Activated CD4-positive, alpha-beta memory T cell treated with anti-CD3 and anti-CD28 coated beads for 36 hours (primary cell): Measurements from ENCODE around the gene IL12RB1. TPM values are rescaled to one million over a fixed set of nuclear protein-coding genes. Genes with fewer than 3 reads are reported as not detected.
"Not testable (repeated sequence)": the region's sequence is repeated elsewhere in the genome, so short reads cannot be mapped to it uniquely, and the experiment has no call there.

Experiments used
- CTCF ChIA-PET: fragments of 350-600 bp; sonication (Branson Sonifier 250); formaldehyde crosslinking; loops from one replicate; lab custom pipeline; 2021; ENCODE audit warnings: antibody characterized with exemption, inconsistent platforms; lab: Charles Lee
- POLR2A ChIA-PET: fragments of 350-600 bp; sonication (Branson Sonifier 250); formaldehyde crosslinking; loops from one replicate; lab custom pipeline; 2021; ENCODE audit warnings: antibody characterized with exemption; lab: Charles Lee
- DNase-seq: peaks from one replicate; pipeline ENCODE4 v3.0.0-alpha.2; 2020
- H3K27ac Mint-ChIP-seq: one replicate; pipeline ENCODE4 v1.8.0; 2021; ENCODE audit warnings: mixed read lengths
- H3K27me3 Mint-ChIP-seq: one replicate; pipeline ENCODE4 v1.8.0; 2021; ENCODE audit warnings: mixed read lengths
- H3K36me3 Mint-ChIP-seq: one replicate; pipeline ENCODE4 v1.8.0; 2021; ENCODE audit warnings: mixed read lengths
- H3K4me1 Mint-ChIP-seq: one replicate; pipeline ENCODE4 v1.8.0; 2021; ENCODE audit warnings: low read depth, mixed read lengths
- H3K4me3 Mint-ChIP-seq: one replicate; pipeline ENCODE4 v1.8.0; 2021; ENCODE audit warnings: mild to moderate bottlenecking, mixed read lengths
- H3K9me3 Mint-ChIP-seq: one replicate; pipeline ENCODE4 v1.8.0; 2021; ENCODE audit warnings: mixed read lengths
- intact Hi-C: fragments of 100-400 bp; cut with micrococcal nuclease; formaldehyde crosslinking; loops from one replicate; pipeline ENCODE4 v1.15.1; 2023
- total RNA-seq, 2 experiments: library from RNA; stranded (reverse); gene quantifications; one replicate each; pipeline ENCODE4 v1.2.3, GENCODE V29; 2021

Gene IL12RB1
- total RNA-seq, 2 experiments from 2014 or later = 22.6 to 23.3 TPM

DNA sequence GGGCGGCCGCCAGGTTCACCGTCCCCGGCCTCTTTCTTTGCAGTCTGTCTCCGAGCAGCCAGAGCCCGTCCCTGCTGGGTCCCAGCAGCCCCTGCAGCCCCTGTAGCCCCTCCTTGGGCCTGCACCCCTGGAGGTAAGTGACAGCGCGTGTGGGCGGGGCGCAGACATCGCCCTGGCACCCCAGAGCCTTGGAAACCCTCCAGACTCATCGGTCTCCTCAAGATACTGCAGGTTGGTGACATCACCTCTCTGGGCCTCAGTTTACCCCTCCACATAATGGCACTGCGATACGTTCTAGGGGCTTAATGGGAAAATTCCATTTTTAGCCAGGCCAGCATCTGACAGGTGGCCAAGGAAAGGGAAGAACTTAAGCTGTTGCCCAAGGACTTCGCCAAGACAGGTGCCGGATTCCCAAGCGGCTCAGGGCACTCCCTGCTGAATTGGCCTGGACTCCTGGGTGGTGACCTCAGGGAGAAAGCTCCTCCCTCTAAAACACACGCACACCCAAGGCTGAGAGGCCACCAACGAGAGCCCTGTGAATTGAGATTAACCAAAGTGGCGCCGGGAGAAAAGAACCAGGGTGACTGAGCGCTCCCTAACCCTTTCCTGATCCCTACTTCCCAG, 24.0 kb upstream of the IL12RB1 start:
- Mint-ChIP-seq H3K9me3 (no peaks in the 10 kb centered on the region), H3K4me3 (peak overlapping the region; percentile 72), H3K4me1 (peaks cover 6% of the 10 kb centered on the region), H3K27ac (no peak overlapping the region), H3K36me3 (no peaks in the 10 kb centered on the region), H3K27me3 (no peaks in the 10 kb centered on the region)
- no peak for DNase-seq
- intact Hi-C loops = no loop called here
- POLR2A ChIA-PET = interaction anchor here (0.7 to 1.3 kb wide), 4 partner anchors 9 to 38 kb away, joined by 3 to 6 read pairs (median 4); no protein-coding TSS in a partner anchor
- CTCF ChIA-PET = interaction anchor here (0.7 to 4.4 kb wide), 12 partner anchors 9 to 141 kb away, joined by 3 to 35 read pairs (median 5); partner anchors contain the start of genes ARRDC2, IL12RB1 and MAST3

DNA sequence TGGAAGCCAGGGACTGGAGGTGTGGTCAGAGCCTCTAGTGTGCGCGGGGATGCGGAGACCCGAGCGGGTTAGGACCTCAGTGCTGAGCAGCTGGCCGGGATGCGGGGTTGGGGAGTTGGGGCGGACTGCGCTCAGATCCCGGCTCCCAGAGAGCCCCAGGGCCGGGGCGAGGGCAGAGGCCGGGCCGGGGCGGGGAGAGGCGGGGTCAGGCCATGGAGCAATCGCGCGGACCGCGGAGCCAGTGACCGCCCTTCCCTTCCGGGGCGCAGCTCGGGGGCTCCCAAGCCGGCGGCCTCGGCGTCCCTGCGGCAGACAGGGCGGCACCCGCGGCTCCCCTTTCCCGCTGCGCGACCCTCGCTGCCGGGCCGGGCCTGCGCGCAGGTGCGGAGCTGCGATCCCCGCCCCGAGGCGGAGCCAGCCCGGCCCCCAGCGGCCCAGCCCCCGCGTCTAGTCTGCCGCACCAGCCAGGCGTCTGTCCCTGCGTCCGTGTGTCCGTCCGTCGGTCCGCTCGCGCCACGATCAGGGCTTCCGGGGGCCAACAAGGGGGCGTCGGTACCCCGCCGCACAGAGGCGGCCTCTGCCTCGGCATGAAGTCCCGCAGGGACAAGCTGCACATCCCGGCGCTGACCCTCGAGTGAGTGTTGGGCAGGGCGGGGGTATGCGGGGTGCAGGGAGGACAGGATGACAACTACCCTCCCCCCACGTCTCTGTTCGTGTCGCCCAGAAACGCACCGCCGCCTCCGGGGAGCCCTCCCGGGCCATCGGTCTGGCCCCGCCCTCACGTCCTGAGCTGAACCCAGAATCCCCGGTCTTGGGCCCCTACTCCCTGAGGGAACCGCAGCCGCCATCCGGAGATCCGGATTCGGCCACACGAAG, 23.2 kb upstream of the IL12RB1 start:
- H3K36me3 Mint-ChIP-seq = no peaks in the 10 kb centered on the region
- H3K27me3 Mint-ChIP-seq = no peaks in the 10 kb centered on the region
- H3K9me3 Mint-ChIP-seq = no peaks in the 10 kb centered on the region
- POLR2A ChIA-PET = interaction anchor here (0.6 to 1.3 kb wide), 5 partner anchors 9 to 39 kb away, joined by 3 to 6 read pairs (median 3); no protein-coding TSS in a partner anchor
- peak overlapping the region; percentile 72 for H3K4me3 Mint-ChIP-seq
- intact Hi-C loops = no loop called here
- CTCF ChIA-PET = interaction anchor here (1.0 to 4.4 kb wide), 9 partner anchors 9 to 142 kb away, joined by 4 to 35 read pairs (median 5); partner anchors contain the start of genes ARRDC2 and MAST3
- DNase-seq = peak; percentile 52
- no peak overlapping the region for H3K27ac Mint-ChIP-seq
- peaks cover 6% of the 10 kb centered on the region for H3K4me1 Mint-ChIP-seq

DNA sequence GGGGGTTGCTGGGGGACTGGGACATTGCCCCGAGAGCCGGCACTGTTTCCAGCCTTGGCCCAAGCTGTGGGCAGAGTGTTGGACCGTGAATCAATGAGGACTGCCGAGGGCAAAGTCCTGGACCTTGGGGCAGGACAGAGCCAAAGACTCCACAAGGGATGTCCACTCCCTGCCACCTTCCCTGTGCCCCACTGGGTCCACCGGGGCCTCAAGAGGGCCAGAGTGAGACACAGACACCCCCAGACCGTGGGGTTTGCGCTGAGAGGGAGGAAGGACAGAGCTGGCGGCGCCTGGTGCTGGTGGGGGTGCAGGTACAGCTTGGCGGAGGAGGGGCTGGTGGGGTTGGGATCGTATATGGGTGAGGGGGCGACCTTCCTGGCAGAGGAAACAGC, 22.6 kb upstream of the IL12RB1 start:
- POLR2A ChIA-PET = interaction anchor here (0.6 to 1.3 kb wide), 2 partner anchors 19 to 24 kb away, joined by 3 to 5 read pairs; no protein-coding TSS in a partner anchor
- intact Hi-C loops = no loop called here
- H3K27me3 Mint-ChIP-seq = no peaks in the 10 kb centered on the region

DNA sequence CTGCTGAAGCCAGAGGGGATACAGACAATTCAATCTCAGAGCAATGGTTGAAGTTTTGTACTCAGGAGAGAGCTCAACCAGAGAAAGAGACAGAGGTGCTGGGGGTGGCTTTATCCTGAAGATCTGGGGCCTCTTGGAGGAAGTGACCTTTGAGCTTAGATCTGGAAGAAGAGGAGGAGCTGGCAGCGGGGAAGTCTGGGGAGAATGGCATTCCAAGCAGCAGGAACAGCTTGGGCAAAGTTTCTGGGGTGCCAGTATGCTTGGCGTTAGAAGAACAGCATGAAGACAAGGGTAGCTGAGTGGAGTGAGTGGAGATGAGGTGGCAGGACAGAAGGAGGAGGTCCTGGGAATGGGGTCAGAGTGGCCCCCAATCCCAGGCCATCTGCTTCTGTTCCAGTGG, 22.2 kb upstream of the IL12RB1 start:
- POLR2A ChIA-PET = no interaction called here
- Mint-ChIP-seq H3K36me3 (no peaks in the 10 kb centered on the region), H3K4me1 (peaks cover 12% of the 10 kb centered on the region), H3K27ac (no peak overlapping the region), H3K4me3 (peak overlapping the region; percentile 58), H3K9me3 (no peaks in the 10 kb centered on the region), H3K27me3 (no peaks in the 10 kb centered on the region)
- intact Hi-C loops = no loop called here
- CTCF ChIA-PET = interaction anchor here (1.0 to 2.9 kb wide), 4 partner anchors 11 to 143 kb away, joined by 4 to 10 read pairs (median 5); partner anchors contain the start of genes ARRDC2 and MAST3
- DNase-seq = no peak

More for the DNA sequence above, 22.6 kb upstream of the IL12RB1 start:
- Mint-ChIP-seq H3K36me3 (no peaks in the 10 kb centered on the region), H3K4me1 (peaks cover 10% of the 10 kb centered on the region), H3K9me3 (no peaks in the 10 kb centered on the region), H3K27ac (no peak overlapping the region), H3K4me3 (peak overlapping the region; percentile 58)
- CTCF ChIA-PET = interaction anchor here (1.0 to 4.4 kb wide), 8 partner anchors 11 to 142 kb away, joined by 4 to 35 read pairs (median 5); partner anchors contain the start of genes ARRDC2 and MAST3
- no peak for DNase-seq

DNA sequence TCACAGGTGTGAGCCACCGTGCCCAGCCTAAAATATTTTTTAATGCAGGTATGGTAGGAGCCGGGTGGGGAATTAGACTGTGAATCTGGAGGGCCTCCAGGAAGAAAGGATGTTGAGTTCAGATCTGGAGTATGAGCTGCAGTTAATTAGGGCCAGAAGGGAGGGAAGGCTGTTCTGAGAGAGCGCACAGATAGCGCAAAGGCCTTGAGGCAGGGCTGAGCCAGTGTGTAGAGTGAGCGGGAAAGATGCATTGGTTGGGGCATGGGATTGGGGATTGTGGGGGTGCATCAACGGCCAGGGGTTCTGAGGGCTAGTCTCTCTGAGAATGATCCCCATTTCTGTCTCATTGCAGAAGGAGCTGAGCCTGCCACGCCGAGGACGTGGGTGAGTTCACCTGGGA, 20.5 kb upstream of the IL12RB1 start:
- no peaks in the 10 kb centered on the region for H3K27me3 Mint-ChIP-seq
- DNase-seq = no peak
- no peak overlapping the region for H3K27ac Mint-ChIP-seq
- H3K4me1 Mint-ChIP-seq = peaks cover 13% of the 10 kb centered on the region
- H3K4me3 Mint-ChIP-seq = no peak overlapping the region
- intact Hi-C loops = no loop called here
- POLR2A ChIA-PET = no interaction called here
- H3K36me3 Mint-ChIP-seq = no peaks in the 10 kb centered on the region
- H3K9me3 Mint-ChIP-seq = no peaks in the 10 kb centered on the region
- CTCF ChIA-PET = no interaction called here

DNA sequence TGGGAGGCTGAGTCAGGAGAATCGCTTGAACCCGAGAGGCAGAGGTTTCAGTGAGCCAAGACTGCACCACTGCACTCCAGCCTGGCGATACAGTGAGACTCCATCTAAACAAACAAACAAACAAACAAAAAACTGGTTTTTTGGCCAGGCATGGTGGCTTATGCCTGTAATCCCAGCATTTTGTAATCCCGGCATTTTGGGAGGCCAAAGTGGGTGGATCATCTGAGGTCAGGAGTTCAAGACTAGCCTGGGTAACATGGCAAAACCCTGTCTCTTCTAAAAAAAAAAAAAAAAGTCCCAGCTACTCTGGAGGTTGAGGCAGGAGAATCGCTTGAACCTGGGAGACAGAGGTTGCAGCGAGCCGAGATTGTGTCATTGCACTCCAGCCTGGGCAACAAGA, 18.5 kb upstream of the IL12RB1 start:
- H3K27me3 Mint-ChIP-seq, DNase-seq, H3K27ac Mint-ChIP-seq, H3K9me3 Mint-ChIP-seq, H3K4me3 Mint-ChIP-seq, CTCF ChIA-PET, H3K36me3 Mint-ChIP-seq: not testable (repeated sequence)
- POLR2A ChIA-PET = interaction anchor here (0.6 to 1.3 kb wide), 2 partner anchors 13 to 14 kb away, joined by 3 to 4 read pairs; no protein-coding TSS in a partner anchor
- intact Hi-C loops = loop anchor here (2.0 kb wide), 1 partner anchor 14 kb away; no protein-coding TSS in a partner anchor
- H3K4me1 Mint-ChIP-seq = peaks cover 13% of the 10 kb centered on the region

DNA sequence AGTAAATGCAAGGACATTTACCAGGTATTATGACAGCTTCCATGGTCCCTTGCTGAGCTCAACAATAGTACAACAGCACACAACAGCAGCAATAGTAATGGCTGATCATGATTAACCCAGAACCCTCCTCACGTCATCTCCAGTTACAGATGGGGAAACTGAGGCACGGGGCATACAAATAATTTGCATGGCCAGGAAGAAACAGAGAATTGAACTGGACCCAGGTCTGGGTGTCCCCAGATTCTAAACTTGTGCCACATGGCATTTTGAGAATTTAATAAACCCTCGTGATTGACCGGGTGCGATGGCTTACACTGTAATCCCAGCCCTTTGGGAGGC, 18.0 kb upstream of the IL12RB1 start:
- H3K4me1 Mint-ChIP-seq = peaks cover 15% of the 10 kb centered on the region
- POLR2A ChIA-PET = interaction anchor here (1.3 kb wide), 1 partner anchor 13 kb away, joined by 3 read pairs; no protein-coding TSS in a partner anchor
- H3K36me3 Mint-ChIP-seq = no peaks in the 10 kb centered on the region
- no peaks in the 10 kb centered on the region for H3K27me3 Mint-ChIP-seq
- DNase-seq = no peak
- no peaks in the 10 kb centered on the region for H3K9me3 Mint-ChIP-seq
- intact Hi-C loops = loop anchor here (2.0 kb wide), 1 partner anchor 14 kb away; no protein-coding TSS in a partner anchor
- H3K27ac Mint-ChIP-seq = peak overlapping the region; percentile 54
- CTCF ChIA-PET = interaction anchor here (1.0 to 1.4 kb wide), 2 partner anchors 63 to 147 kb away, joined by 4 to 5 read pairs; no protein-coding TSS in a partner anchor
- peak overlapping the region; percentile 59 for H3K4me3 Mint-ChIP-seq

DNA sequence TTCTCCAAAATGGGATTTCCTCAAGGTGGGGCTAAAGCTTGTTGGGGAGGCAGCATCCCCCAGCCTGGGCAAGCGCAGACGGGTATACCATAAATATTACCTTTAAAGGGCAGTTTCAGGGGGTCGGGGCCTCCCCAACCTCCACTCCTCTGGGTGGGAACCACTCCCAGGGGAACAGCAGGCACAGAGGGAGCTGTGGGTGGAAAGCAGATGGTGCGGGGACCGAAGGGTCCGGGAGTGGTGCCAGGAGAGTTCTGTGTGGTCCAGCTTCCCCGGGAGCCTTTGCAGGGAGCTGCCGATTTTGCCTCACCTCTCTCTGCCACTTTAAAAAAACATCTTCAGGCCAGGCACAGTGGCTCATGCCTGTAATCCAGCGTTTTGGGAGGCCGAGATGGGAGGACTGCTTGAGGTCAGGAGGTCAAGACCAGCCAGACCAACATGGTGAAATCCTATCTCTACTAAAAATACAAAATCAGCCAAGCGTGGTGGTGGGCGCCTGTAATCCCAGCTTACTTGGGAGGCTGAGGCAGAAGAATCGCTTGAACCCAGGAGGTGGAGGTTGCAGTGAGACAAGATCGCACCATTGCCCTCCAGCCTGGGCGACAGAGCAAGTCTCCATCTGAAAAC, 16.3 kb upstream of the IL12RB1 start:
- POLR2A ChIA-PET = no interaction called here
- intact Hi-C loops = no loop called here
- Mint-ChIP-seq H3K9me3 (no peaks in the 10 kb centered on the region), H3K36me3 (no peaks in the 10 kb centered on the region), H3K27me3 (no peaks in the 10 kb centered on the region), H3K4me1 (peaks cover 27% of the 10 kb centered on the region), H3K4me3 (no peak overlapping the region), H3K27ac (no peak overlapping the region)
- no peak for DNase-seq
- CTCF ChIA-PET = interaction anchor here (1.3 to 2.1 kb wide), 2 partner anchors 8 to 10 kb away, joined by 6 to 9 read pairs; no protein-coding TSS in a partner anchor

DNA sequence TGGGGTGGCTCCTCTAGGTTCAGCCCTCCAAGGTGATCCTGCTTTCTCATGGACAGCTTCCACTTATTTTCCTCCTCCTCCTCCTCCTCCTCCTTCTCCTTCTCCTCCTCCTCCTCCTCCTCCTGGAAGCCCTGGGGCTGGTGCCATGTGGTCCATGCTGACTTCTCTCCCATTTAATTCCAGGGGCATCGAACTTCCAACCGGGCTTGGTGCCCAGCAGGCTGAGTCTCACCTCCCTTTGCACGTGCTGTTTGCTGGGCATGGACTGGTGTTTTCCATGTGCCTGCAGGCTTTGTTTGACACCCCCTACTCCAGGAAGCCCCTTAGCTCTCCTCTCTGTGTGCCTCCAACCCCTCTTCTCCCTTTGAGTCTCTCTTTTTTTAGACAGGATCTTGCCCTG, 14.5 kb upstream of the IL12RB1 start:
- Mint-ChIP-seq H3K36me3 (no peaks in the 10 kb centered on the region), H3K27me3 (no peaks in the 10 kb centered on the region), H3K27ac (no peak overlapping the region), H3K4me1 (peaks cover 29% of the 10 kb centered on the region), H3K9me3 (no peaks in the 10 kb centered on the region), H3K4me3 (no peak overlapping the region)
- intact Hi-C loops = no loop called here
- ChIA-PET POLR2A (interaction anchor here (1.1 kb wide), 1 partner anchor 9 kb away, joined by 6 read pairs; no protein-coding TSS in a partner anchor), CTCF (no interaction called here)
- DNase-seq = no peak

DNA sequence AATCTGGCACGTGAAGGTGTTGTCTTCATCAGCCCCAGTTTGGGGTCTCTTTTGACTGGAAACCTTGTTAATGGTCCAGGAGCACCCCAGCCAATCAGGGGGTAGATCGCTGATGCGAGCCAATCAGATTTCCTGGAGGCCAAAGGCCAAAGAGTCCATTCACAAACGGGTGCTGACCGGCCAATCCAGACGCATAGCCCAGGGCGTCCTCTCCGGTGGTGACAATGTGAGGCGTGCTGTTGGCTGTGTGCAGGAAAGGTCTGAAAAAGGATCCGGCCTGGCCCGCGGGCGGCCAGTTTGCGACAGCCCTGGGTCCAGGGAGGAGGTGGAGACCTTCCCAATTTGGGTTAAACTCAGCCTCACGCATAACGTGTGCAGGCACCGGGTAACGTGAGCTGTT, 14.0 kb upstream of the IL12RB1 start:
- ChIA-PET POLR2A (interaction anchor here (1.1 kb wide), 1 partner anchor 10 kb away, joined by 6 read pairs; no protein-coding TSS in a partner anchor), CTCF (no interaction called here)
- DNase-seq = no peak
- Mint-ChIP-seq H3K36me3 (no peaks in the 10 kb centered on the region), H3K27ac (no peak overlapping the region), H3K4me1 (peaks cover 29% of the 10 kb centered on the region), H3K9me3 (no peaks in the 10 kb centered on the region), H3K27me3 (no peaks in the 10 kb centered on the region), H3K4me3 (no peak overlapping the region)
- intact Hi-C loops = no loop called here

DNA sequence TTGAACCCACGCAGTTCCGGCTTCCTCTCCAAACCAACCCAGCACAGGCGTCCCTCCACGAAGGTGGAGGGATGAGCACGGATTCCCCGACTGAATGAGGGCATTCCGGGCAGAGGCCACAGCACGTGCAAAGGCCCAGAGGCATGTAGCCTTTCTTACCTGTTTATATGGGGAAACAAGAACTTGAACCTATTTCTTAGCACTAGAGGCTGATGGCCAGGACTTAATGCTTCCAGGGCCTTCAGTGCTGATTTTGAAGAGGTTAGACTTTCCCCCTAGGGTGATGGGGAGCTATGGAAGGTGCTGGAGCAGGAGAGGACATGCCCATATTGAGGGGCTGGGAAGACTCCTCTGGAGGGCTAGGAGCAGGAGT, 12.9 kb upstream of the IL12RB1 start:
- ChIA-PET CTCF (interaction anchor here (1.1 kb wide), 1 partner anchor 14 kb away, joined by 4 read pairs; no protein-coding TSS in a partner anchor), POLR2A (interaction anchor here (0.7 kb wide), 1 partner anchor 10 kb away, joined by 3 read pairs; no protein-coding TSS in a partner anchor)
- Mint-ChIP-seq H3K27me3 (no peaks in the 10 kb centered on the region), H3K4me1 (peaks cover 27% of the 10 kb centered on the region), H3K36me3 (no peaks in the 10 kb centered on the region), H3K27ac (peak overlapping the region; percentile 58), H3K9me3 (no peaks in the 10 kb centered on the region), H3K4me3 (peak overlapping the region; percentile 83)
- DNase-seq = no peak
- intact Hi-C loops = loop anchor here (5.0 to 10.0 kb wide), 3 partner anchors 53 to 315 kb away; partner anchors contain the start of genes PIK3R2 and SSBP4
